ENCODE results near the gene AXIN1.
"Not testable (repeated sequence)": the region's sequence is repeated elsewhere in the genome, so short reads cannot be mapped to it uniquely, and the experiment has no call there.

The AXIN1 gene

GRCh38 chr16:351804-352520 is 561 bp downstream of the AXIN1 start:
- DNase-seq: no peak

GRCh38 chr16:350203-350602 is 2.3 kb downstream of the AXIN1 start:
- no peak for DNase-seq

- DNase-seq: no peak
Observed at GRCh38 chr16:349211-349610, 3.3 kb downstream of the AXIN1 start.

- DNase-seq: not testable (repeated sequence)
Observed at GRCh38 chr16:348495-348894, 4.0 kb downstream of the AXIN1 start.

- no peak for DNase-seq
Observed at GRCh38 chr16:347203-347602, 5.3 kb downstream of the AXIN1 start.

GRCh38 chr16:346587-346986 is 5.9 kb downstream of the AXIN1 start:
- DNase-seq: no peak

GRCh38 chr16:345772-346171 is 6.8 kb downstream of the AXIN1 start:
- no peak for DNase-seq

GRCh38 chr16:342455-343213 is 9.9 kb downstream of the AXIN1 start:
- no peak for DNase-seq

- DNase-seq: not testable (repeated sequence)
Observed at GRCh38 chr16:341974-342336, 10.6 kb downstream of the AXIN1 start.

- not testable (repeated sequence) for DNase-seq
Observed at GRCh38 chr16:341095-341973, 11.2 kb downstream of the AXIN1 start.

- DNase-seq: no peak
Observed at GRCh38 chr16:340370-341091, 12.0 kb downstream of the AXIN1 start.

GRCh38 chr16:339680-340079 is 12.8 kb downstream of the AXIN1 start:
- DNase-seq: no peak

GRCh38 chr16:337975-338575 is 14.4 kb downstream of the AXIN1 start:
- DNase-seq: no peak

- no peak for DNase-seq
Observed at GRCh38 chr16:337437-337836, 15.1 kb downstream of the AXIN1 start.

GRCh38 chr16:336269-336668 is 16.3 kb downstream of the AXIN1 start:
- no peak for DNase-seq

- not testable (repeated sequence) for DNase-seq
Observed at GRCh38 chr16:334861-335632, 17.5 kb downstream of the AXIN1 start.

GRCh38 chr16:334164-334832 is 18.2 kb downstream of the AXIN1 start:
- not testable (repeated sequence) for DNase-seq

- no peak for DNase-seq
Observed at GRCh38 chr16:333406-334094, 19.0 kb downstream of the AXIN1 start.

GRCh38 chr16:331181-331814 is 21.2 kb downstream of the AXIN1 start:
- DNase-seq: not testable (repeated sequence)

- no peak for DNase-seq
Observed at GRCh38 chr16:330741-331140, 21.8 kb downstream of the AXIN1 start.
